HG02938 (cell line): ENCODE results near the gene CYSTM1.

Experiments used
- ATAC-seq: cut with Tn5 transposase; IDR thresholded peaks from one replicate; pipeline ENCODE4 v1.9.1; 2021; ENCODE audit warnings: mild to moderate bottlenecking, moderate library complexity; ENCODE audit not compliant: unreplicated experiment

The CYSTM1 gene

GRCh38 chr5:140205216-140205615 lies 30.2 kb downstream of the CYSTM1 start:
- ATAC-seq = no peak

- ATAC-seq = no peak
These were observed 31.0 kb downstream of the CYSTM1 start for GRCh38 chr5:140205952-140206351.

GRCh38 chr5:140207250-140207964 lies 32.4 kb downstream of the CYSTM1 start:
- peak; percentile 58 for ATAC-seq

- ATAC-seq = no peak
These were observed 33.1 kb downstream of the CYSTM1 start for GRCh38 chr5:140208065-140208464.

- peak; percentile 61 for ATAC-seq
These were observed 38.5 kb downstream of the CYSTM1 start for GRCh38 chr5:140213370-140213983.

GRCh38 chr5:140214831-140215230 lies 39.8 kb downstream of the CYSTM1 start:
- ATAC-seq = no peak

- no peak for ATAC-seq
These were observed 40.3 kb downstream of the CYSTM1 start for GRCh38 chr5:140215276-140215675.

- no peak for ATAC-seq
These were observed 41.6 kb downstream of the CYSTM1 start for GRCh38 chr5:140216478-140217074.

- ATAC-seq = no peak
These were observed 42.5 kb downstream of the CYSTM1 start for GRCh38 chr5:140217299-140218026.

GRCh38 chr5:140219068-140219991 lies 44.3 kb downstream of the CYSTM1 start:
- ATAC-seq = no peak

GRCh38 chr5:140220032-140220697 lies 45.2 kb downstream of the CYSTM1 start:
- ATAC-seq = no peak

- ATAC-seq = no peak
These were observed 45.7 kb downstream of the CYSTM1 start for GRCh38 chr5:140220698-140221064.

- ATAC-seq = peak; percentile 56
These were observed 46.8 kb downstream of the CYSTM1 start for GRCh38 chr5:140221697-140222223.

GRCh38 chr5:140222416-140222815 lies 47.4 kb downstream of the CYSTM1 start:
- ATAC-seq = no peak

- ATAC-seq = no peak
These were observed 48.6 kb downstream of the CYSTM1 start for GRCh38 chr5:140223567-140223966.

- no peak for ATAC-seq
These were observed 49.7 kb downstream of the CYSTM1 start for GRCh38 chr5:140224658-140225057.

GRCh38 chr5:140225396-140225795 lies 50.4 kb downstream of the CYSTM1 start:
- ATAC-seq = no peak

GRCh38 chr5:140227046-140227445 lies 52.1 kb downstream of the CYSTM1 start:
- no peak for ATAC-seq

GRCh38 chr5:140228364-140228837 lies 53.4 kb downstream of the CYSTM1 start:
- ATAC-seq = no peak

- ATAC-seq = no peak
These were observed 55.4 kb downstream of the CYSTM1 start for GRCh38 chr5:140230373-140230772.
